HepG2 (cell line): ENCODE results near the gene FRS2. TPM values are rescaled to one million over a fixed set of nuclear protein-coding genes. Genes with fewer than 3 reads are reported as not detected.

Source experiments
- AGO2 ChIP-seq: fragments of 200-400 bp; formaldehyde crosslinking; optimal IDR thresholded peaks from 2 replicates; pipeline ENCODE3; 2017; ENCODE audit warnings: mild to moderate bottlenecking, low read depth, low read length, moderate library complexity
- CENPX ChIP-seq: sonication (generic); formaldehyde crosslinking; IDR thresholded peaks from 2 replicates; pipeline ENCODE4 v1.9.0; 2021; ENCODE audit warnings: mild to moderate bottlenecking, missing genetic modification reagents, moderate library complexity
- ELF3 ChIP-seq: IDR thresholded peaks from 2 replicates; pipeline ENCODE4 v1.6.1; 2016; ENCODE audit warnings: missing genetic modification reagents, missing compliant biosample characterization
- FOXA1 ChIP-seq, 2 experiments: fragments of 450-650 bp in 1 of 2; sonication (generic) in 1 of 2; formaldehyde crosslinking in 1 of 2; IDR thresholded peaks; 2 replicates each; pipeline versions ENCODE4 v1.4.0 to v1.6.1; 2016 to 2020; ENCODE audit warnings: missing genetic modification reagents in 1 of 2
- HNRNPLL ChIP-seq: fragments of 200-400 bp; formaldehyde crosslinking; IDR thresholded peaks from 2 replicates; pipeline ENCODE4 v1.6.1; 2017; ENCODE audit warnings: mild to moderate bottlenecking, low read depth, low read length; ENCODE audit not compliant: poor library complexity, severe bottlenecking
- KMT2A ChIP-seq: sonication (generic); formaldehyde crosslinking; IDR thresholded peaks from 2 replicates; pipeline ENCODE4 v1.4.0; 2020; ENCODE audit warnings: missing genetic modification reagents
- NFE2L2 ChIP-seq: fragments of 150-350 bp; IDR thresholded peaks from 2 replicates; pipeline ENCODE4 v1.6.1; 2014; ENCODE audit warnings: low read length
- SP2 ChIP-seq: sonication (generic); formaldehyde crosslinking; IDR thresholded peaks from 2 replicates; pipeline ENCODE4 v1.5.1; 2020; ENCODE audit warnings: mild to moderate bottlenecking, missing genetic modification reagents
- TEAD3 ChIP-seq: optimal IDR thresholded peaks from 2 replicates; pipeline ENCODE3; 2016; ENCODE audit warnings: borderline replicate concordance
- TGIF2 ChIP-seq: IDR thresholded peaks from 2 replicates; pipeline ENCODE4 v1.6.1; 2016; ENCODE audit warnings: control low read depth, missing compliant biosample characterization
- ZBTB1 ChIP-seq: sonication (generic); formaldehyde crosslinking; IDR thresholded peaks from 2 replicates; pipeline ENCODE4 v1.4.0; 2020; ENCODE audit warnings: missing genetic modification reagents, borderline replicate concordance
- ZFP62 ChIP-seq: sonication (generic); formaldehyde crosslinking; IDR thresholded peaks from 2 replicates; pipeline ENCODE4 v1.4.0; 2020; ENCODE audit warnings: missing genetic modification reagents
- ZNF431 ChIP-seq: sonication (generic); formaldehyde crosslinking; IDR thresholded peaks from 2 replicates; pipeline ENCODE4 v1.9.0; 2022; ENCODE audit warnings: missing genetic modification reagents, low read depth, mild to moderate bottlenecking, borderline replicate concordance
- ZNF468 ChIP-seq: sonication (generic); formaldehyde crosslinking; IDR thresholded peaks from 2 replicates; pipeline ENCODE4 v1.8.0; 2022; ENCODE audit warnings: mild to moderate bottlenecking, moderate library complexity, missing genetic modification reagents
- ZNF557 ChIP-seq: sonication (generic); formaldehyde crosslinking; IDR thresholded peaks from 2 replicates; pipeline ENCODE4 v1.4.0; 2020; ENCODE audit warnings: missing genetic modification reagents
- ZNF614 ChIP-seq: IDR thresholded peaks from 2 replicates; pipeline ENCODE4 v1.6.1; 2018; ENCODE audit warnings: missing biosample characterization, missing genetic modification reagents, inconsistent platforms, borderline replicate concordance
- ZNF746 ChIP-seq: sonication (generic); formaldehyde crosslinking; IDR thresholded peaks from 2 replicates; pipeline ENCODE4 v1.8.0; 2022; ENCODE audit warnings: mild to moderate bottlenecking, missing genetic modification reagents
- polyA plus RNA-seq, 8 experiments: library from polyadenylated mRNA; depleted of rRNA in 3 of 8; stranded (reverse) in 7 of 8; unstranded in 1 of 8; fragments of >200 nt; fragmentation: Illumina TruSeq in 4 of 8; extraction: Trizol in 4 of 8; gene quantifications; 2 replicates each; pipeline versions ENCODE4 v1.2.1 to v1.2.3, GENCODE V29; 2011 to 2016; ENCODE audit warnings: low read depth in 4 of 8, missing spikeins in 1 of 8, mixed read lengths in 1 of 8; ENCODE audit not compliant: insufficient read depth in 1 of 8
- total RNA-seq, 5 experiments: library from RNA; depleted of rRNA; stranded (reverse); fragments of >200 nt; fragmentation: Illumina TruSeq; extraction: Trizol; gene quantifications; 2 replicates each; pipeline ENCODE4 v1.2.3, GENCODE V29; 2016; ENCODE audit warnings: low read depth in 1 of 5
- TF ChIP-seq, protein P1 (sequence below), 2 experiments: sonication (generic) in 1 of 2; formaldehyde crosslinking in 1 of 2; IDR thresholded peaks; 2 replicates each; pipeline versions ENCODE4 v1.4.0 to v1.6.1; 2016 to 2020; ENCODE audit warnings: borderline replicate concordance in 1 of 2, low read depth in 1 of 2, mild to moderate bottlenecking in 1 of 2, missing genetic modification reagents in 1 of 2
- TF ChIP-seq, protein P2 (sequence below): sonication (generic); formaldehyde crosslinking; IDR thresholded peaks from 2 replicates; pipeline ENCODE4 v1.4.0; 2020; ENCODE audit warnings: missing genetic modification reagents, borderline replicate concordance
- TF ChIP-seq, protein P3 (sequence below): sonication (generic); formaldehyde crosslinking; IDR thresholded peaks from 2 replicates; pipeline ENCODE4 v1.5.1; 2020; ENCODE audit warnings: missing genetic modification reagents, mild to moderate bottlenecking, borderline replicate concordance

Gene FRS2
- total and polyA plus RNA-seq, 2 of the 13 experiments (the other 11 are each of a cell fraction or from before 2014, with no cell fraction given): 8.3 to 16.8 TPM

DNA sequence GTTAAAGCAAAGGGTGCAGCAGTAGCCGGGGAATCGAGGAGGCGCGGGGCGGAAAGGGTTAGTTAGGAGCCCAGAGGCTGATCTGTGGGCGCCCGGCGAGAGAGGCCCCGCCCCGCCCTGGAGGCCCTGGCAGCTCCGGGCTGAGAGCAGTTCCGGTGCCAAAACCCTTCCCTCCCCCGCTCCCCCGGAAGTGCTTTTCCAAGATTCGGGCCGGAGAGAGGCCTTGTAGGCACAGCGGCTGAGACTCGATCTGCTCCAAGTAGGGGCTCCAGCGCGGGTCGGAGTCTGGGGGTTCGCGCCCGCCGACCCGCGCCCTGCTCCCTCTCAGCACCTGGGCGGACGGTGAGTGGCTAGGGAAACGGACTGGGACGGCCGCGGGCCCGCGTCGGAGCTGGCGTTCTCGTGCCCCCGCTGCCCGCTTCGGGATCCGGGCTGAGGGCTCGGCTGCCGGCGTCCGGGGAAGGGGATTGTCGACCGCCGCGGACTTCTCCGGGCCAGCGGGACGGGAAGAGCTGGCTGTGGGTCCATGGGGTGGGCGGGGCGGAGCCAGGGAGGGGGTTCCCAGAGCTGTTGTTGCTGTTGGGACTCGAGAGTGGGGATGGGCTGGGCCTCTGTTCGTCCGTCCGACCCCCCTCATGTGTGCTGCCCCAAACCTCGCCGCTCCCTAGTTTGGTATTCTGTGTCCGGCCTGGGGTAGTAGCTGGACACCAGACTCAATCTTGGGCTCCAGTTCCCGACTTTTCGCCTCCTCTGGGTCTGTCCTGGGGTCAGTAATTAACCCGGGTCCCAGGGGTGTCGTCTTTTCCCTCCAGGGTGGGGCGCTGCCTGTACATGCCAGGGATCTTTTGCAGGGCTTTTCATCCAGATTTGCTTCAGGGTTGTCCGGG, at the start of gene FRS2 (continued):
- TF ChIP-seq HNRNPLL (peak; percentile 62), AGO2 (peak; percentile 73), ZNF468 (no peak), KMT2A (CRISPR knock-in tag) (peak; percentile 94), FOXA1 (IDR thresholded peaks at IDR 0.05) (no peak), FOXA1 (CRISPR knock-in tag; IDR thresholded peaks at IDR 0.05) (no peak), ELF3 (CRISPR knock-in tag) (peak; percentile 44; the same call in 1 of the 2 replicates), NFE2L2 (no peak), TEAD3 (no peak), ZBTB1 (no peak), ZFP62 (CRISPR knock-in tag) (no peak), ZNF746 (CRISPR knock-in tag) (peak; percentile 45; the same call in 1 of the 2 replicates), ZNF614 (CRISPR knock-in tag) (no peak), CENPX (CRISPR knock-in tag) (no peak), ZNF557 (CRISPR knock-in tag) (no peak), TGIF2 (no peak), ZNF431 (CRISPR knock-in tag) (no peak), SP2 (CRISPR knock-in tag) (peak; percentile 33; the same call in 1 of the 2 replicates)
- TF ChIP-seq, protein P1, sequence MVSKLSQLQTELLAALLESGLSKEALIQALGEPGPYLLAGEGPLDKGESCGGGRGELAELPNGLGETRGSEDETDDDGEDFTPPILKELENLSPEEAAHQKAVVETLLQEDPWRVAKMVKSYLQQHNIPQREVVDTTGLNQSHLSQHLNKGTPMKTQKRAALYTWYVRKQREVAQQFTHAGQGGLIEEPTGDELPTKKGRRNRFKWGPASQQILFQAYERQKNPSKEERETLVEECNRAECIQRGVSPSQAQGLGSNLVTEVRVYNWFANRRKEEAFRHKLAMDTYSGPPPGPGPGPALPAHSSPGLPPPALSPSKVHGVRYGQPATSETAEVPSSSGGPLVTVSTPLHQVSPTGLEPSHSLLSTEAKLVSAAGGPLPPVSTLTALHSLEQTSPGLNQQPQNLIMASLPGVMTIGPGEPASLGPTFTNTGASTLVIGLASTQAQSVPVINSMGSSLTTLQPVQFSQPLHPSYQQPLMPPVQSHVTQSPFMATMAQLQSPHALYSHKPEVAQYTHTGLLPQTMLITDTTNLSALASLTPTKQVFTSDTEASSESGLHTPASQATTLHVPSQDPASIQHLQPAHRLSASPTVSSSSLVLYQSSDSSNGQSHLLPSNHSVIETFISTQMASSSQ (IDR thresholded peaks at IDR 0.05; ENCODE audit: low read depth): no peak
- TF ChIP-seq, protein P1 (CRISPR knock-in tag; IDR thresholded peaks at IDR 0.05; ENCODE audit: borderline replicate concordance): peak; percentile 20; the same call in 1 of the 2 replicates
- TF ChIP-seq, protein P2, sequence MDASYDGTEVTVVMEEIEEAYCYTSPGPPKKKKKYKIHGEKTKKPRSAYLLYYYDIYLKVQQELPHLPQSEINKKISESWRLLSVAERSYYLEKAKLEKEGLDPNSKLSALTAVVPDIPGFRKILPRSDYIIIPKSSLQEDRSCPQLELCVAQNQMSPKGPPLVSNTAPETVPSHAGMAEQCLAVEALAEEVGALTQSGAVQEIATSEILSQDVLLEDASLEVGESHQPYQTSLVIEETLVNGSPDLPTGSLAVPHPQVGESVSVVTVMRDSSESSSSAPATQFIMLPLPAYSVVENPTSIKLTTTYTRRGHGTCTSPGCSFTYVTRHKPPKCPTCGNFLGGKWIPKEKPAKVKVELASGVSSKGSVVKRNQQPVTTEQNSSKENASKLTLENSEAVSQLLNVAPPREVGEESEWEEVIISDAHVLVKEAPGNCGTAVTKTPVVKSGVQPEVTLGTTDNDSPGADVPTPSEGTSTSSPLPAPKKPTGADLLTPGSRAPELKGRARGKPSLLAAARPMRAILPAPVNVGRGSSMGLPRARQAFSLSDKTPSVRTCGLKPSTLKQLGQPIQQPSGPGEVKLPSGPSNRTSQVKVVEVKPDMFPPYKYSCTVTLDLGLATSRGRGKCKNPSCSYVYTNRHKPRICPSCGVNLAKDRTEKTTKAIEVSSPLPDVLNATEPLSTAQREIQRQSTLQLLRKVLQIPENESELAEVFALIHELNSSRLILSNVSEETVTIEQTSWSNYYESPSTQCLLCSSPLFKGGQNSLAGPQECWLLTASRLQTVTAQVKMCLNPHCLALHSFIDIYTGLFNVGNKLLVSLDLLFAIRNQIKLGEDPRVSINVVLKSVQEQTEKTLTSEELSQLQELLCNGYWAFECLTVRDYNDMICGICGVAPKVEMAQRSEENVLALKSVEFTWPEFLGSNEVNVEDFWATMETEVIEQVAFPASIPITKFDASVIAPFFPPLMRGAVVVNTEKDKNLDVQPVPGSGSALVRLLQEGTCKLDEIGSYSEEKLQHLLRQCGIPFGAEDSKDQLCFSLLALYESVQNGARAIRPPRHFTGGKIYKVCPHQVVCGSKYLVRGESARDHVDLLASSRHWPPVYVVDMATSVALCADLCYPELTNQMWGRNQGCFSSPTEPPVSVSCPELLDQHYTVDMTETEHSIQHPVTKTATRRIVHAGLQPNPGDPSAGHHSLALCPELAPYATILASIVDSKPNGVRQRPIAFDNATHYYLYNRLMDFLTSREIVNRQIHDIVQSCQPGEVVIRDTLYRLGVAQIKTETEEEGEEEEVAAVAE (CRISPR knock-in tag): no peak
- TF ChIP-seq, protein P3, sequence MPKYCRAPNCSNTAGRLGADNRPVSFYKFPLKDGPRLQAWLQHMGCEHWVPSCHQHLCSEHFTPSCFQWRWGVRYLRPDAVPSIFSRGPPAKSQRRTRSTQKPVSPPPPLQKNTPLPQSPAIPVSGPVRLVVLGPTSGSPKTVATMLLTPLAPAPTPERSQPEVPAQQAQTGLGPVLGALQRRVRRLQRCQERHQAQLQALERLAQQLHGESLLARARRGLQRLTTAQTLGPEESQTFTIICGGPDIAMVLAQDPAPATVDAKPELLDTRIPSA (CRISPR knock-in tag): no peak
